ENCODE measurements around the gene EP400.

- no peak for TF ChIP-seq POLR2A (IDR thresholded peaks at IDR 0.05)
- no peak for TF ChIP-seq CTCF (IDR thresholded peaks at IDR 0.05)
- no peak for TF ChIP-seq EP300 (IDR thresholded peaks at IDR 0.05)
Measured at GRCh38 chr12:131930510-131930909, 19.2 kb upstream of the EP400 start.

Measured in gastroesophageal sphincter (tissue), 3 donors.